C4-2B (cell line): ENCODE results near the gene SSR2.

Experiments used
- H3K27ac ChIP-seq: fragments of 450-650 bp; 2 replicates; pipeline ENCODE4 v1.5.1; 2017
- CTCF ChIP-seq: fragments of 450-650 bp; conservative IDR thresholded peaks from 2 replicates; pipeline ENCODE4 v1.5.1; 2017; ENCODE audit warnings: mild to moderate bottlenecking
- ZFX ChIP-seq: fragments of 450-650 bp; IDR thresholded peaks from 2 replicates; pipeline ENCODE4 v1.6.1; 2017

SSR2 gene

GRCh38 chr1:155973723-155974122 is 47.0 kb downstream of the SSR2 start:
- TF ChIP-seq ZFX (no peak), CTCF (no peak)
- no peak overlapping the region for H3K27ac ChIP-seq

- no peak overlapping the region for H3K27ac ChIP-seq
- TF ChIP-seq ZFX (no peak), CTCF (no peak)
These were observed 48.6 kb downstream of the SSR2 start for GRCh38 chr1:155971910-155972809.

GRCh38 chr1:155970531-155971167 is 50.1 kb downstream of the SSR2 start:
- no peak overlapping the region for H3K27ac ChIP-seq
- TF ChIP-seq ZFX: no peak
- TF ChIP-seq CTCF: no peak

GRCh38 chr1:155969377-155969791 is 51.4 kb downstream of the SSR2 start:
- no peak overlapping the region for H3K27ac ChIP-seq
- TF ChIP-seq ZFX: no peak

- TF ChIP-seq CTCF (no peak), ZFX (no peak)
- no peak overlapping the region for H3K27ac ChIP-seq
These were observed 52.1 kb downstream of the SSR2 start for GRCh38 chr1:155968670-155969069.

GRCh38 chr1:155968051-155968400 is 52.7 kb downstream of the SSR2 start:
- no peak for TF ChIP-seq ZFX
- TF ChIP-seq CTCF: no peak
- no peak overlapping the region for H3K27ac ChIP-seq

GRCh38 chr1:155967341-155968050 is 53.3 kb downstream of the SSR2 start:
- no peak overlapping the region for H3K27ac ChIP-seq
- TF ChIP-seq ZFX: no peak
- TF ChIP-seq CTCF: no peak
